Coronary artery (tissue), 2 donors: ENCODE data around the gene UBAC1.
"Not testable (repeated sequence)": the region's sequence is repeated elsewhere in the genome, so short reads cannot be mapped to it uniquely, and the experiment has no call there.

ENCODE experiments used
- DNase-seq: peaks from one replicate; pipeline ENCODE4 v3.0.0-alpha.2; 2017; ENCODE audit warnings: low spot score
- H3K27ac ChIP-seq, 2 donors: fragments of 200-600 bp; sonication (generic); one replicate each; pipeline ENCODE4 v1.5.1; 2016 to 2019
- H3K4me3 ChIP-seq: fragments of 200-600 bp; sonication (generic); 2 replicates; pipeline ENCODE4 v1.5.1; 2016; ENCODE audit warnings: mild to moderate bottlenecking, moderate library complexity
- TF ChIP-seq, protein P1 (sequence below): fragments of 200-600 bp; sonication (generic); IDR thresholded peaks from one replicate; pipeline ENCODE4 v1.5.1; 2019; ENCODE audit warnings: antibody characterized with exemption

UBAC1 gene

DNA sequence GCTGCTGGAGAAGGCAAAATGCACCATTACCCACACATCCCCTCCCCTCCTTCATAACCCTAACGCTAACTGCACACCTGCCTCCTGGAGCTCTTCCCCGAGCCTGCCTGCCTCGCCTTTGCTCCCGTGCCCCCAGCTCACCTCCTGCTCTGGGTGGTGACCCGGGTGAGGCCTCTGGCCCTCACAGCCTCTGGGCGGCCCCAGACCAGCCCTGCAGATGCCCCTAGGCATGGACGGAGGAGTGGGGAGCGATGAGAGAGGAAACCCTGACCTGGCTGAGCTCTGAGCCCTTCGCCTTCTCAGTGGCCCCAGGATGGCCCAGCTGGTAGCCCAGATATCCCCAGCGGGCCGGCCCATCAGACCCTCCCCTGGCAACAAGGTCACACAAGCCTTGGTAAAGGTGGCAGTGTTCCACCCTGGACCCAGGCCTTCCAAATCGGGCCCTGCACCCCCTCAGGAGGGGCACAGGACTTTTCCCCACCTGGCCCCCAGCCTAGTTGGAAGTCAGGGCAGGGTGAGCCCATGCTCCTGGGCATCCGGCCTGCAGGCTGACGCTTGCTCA lies 39.3 kb downstream of the UBAC1 start:
- Histone ChIP-seq H3K4me3 (no peak overlapping the region), H3K27ac (no peak overlapping the region)
- no peak for DNase-seq
- TF ChIP-seq, protein P1, sequence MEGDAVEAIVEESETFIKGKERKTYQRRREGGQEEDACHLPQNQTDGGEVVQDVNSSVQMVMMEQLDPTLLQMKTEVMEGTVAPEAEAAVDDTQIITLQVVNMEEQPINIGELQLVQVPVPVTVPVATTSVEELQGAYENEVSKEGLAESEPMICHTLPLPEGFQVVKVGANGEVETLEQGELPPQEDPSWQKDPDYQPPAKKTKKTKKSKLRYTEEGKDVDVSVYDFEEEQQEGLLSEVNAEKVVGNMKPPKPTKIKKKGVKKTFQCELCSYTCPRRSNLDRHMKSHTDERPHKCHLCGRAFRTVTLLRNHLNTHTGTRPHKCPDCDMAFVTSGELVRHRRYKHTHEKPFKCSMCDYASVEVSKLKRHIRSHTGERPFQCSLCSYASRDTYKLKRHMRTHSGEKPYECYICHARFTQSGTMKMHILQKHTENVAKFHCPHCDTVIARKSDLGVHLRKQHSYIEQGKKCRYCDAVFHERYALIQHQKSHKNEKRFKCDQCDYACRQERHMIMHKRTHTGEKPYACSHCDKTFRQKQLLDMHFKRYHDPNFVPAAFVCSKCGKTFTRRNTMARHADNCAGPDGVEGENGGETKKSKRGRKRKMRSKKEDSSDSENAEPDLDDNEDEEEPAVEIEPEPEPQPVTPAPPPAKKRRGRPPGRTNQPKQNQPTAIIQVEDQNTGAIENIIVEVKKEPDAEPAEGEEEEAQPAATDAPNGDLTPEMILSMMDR: no peak

DNA sequence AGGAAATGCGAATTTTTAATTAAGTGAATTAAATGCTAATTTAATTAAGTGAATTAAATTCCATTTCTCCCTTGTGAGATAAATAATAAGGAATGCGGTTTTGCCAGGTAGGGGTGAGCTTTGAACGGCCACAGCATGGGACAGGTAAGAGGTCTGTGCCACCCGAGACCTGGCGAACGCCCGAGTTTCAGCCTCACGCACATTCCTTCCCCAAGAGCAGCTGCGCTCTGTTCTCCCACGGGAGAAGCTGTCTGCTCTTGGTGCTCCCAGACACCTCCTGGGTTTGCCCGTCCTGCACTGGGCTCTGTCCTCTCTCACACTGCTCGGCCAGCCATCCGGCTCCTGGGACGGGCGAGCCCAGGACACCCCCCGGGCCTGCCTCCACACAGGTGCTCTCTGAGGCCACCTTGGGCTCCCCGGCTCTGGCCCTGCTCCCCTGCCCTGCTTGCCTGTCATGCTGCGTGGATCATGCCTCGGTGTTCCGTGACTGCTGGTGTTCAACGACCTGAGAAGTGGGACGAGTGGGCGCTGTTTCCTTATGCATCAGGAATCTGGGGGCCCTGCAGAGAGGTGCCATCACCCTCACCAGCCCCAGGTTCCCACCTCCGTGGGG lies 40.1 kb downstream of the UBAC1 start:
- H3K27ac ChIP-seq: no peak overlapping the region
- H3K4me3 ChIP-seq: no peak overlapping the region
- no peak for DNase-seq
- TF ChIP-seq, protein P1: no peak

DNA sequence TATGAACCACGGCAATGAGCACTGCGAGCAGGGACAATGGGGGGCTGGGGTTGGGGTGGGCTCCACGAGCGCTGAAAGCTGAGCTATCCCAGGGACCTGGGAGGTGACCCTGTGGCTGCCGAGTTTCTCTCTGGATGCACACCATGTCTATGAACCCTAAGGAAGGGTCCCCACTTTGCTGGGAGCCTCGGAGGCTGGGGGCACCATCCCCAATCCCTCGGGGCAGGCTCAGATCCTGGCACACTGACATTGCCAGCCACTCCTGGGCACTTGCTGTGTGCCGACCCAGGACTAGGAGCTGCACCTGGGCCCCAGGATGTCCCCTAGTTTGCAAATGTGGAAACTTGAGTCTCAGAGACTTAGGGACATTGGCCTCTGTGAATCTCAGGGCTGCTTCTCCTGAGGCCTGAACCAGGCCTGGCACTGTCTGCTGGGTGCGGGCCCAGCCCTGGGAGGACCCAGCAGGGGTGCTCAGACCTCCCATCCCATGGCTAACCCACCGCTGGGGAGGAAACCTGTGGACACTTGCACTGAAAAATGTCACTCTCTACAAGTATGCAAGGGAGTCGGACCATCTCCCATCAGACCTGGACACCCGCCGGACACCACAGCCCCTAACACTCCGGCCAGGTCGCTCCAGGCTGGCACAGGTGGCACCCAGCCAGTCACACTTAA lies 40.8 kb downstream of the UBAC1 start:
- no peak for DNase-seq

GRCh38 chr9:135919318-135919890 lies 41.8 kb downstream of the UBAC1 start:
- Histone ChIP-seq H3K4me3 (no peak overlapping the region), H3K27ac (no peak overlapping the region)
- TF ChIP-seq, protein P1: no peak
- no peak for DNase-seq

More for the DNA sequence above, 40.8 kb downstream of the UBAC1 start:
- TF ChIP-seq, protein P1: no peak
- no peak overlapping the region for H3K4me3 ChIP-seq
- H3K27ac ChIP-seq: no peak overlapping the region

- DNase-seq, H3K27ac ChIP-seq, H3K4me3 ChIP-seq: not testable (repeated sequence)
Observed at GRCh38 chr9:135916227-135916626, 44.9 kb downstream of the UBAC1 start.

GRCh38 chr9:135914921-135915320 lies 46.3 kb downstream of the UBAC1 start:
- Histone ChIP-seq H3K27ac (no peak overlapping the region), H3K4me3 (no peak overlapping the region)
- DNase-seq: no peak
- TF ChIP-seq, protein P1: no peak

- DNase-seq, H3K4me3 ChIP-seq: not testable (repeated sequence)
Observed at GRCh38 chr9:135911233-135911632, 49.9 kb downstream of the UBAC1 start.

GRCh38 chr9:135910757-135911156 lies 50.4 kb downstream of the UBAC1 start:
- no peak overlapping the region for H3K27ac ChIP-seq
- TF ChIP-seq, protein P1: no peak
- no peak overlapping the region for H3K4me3 ChIP-seq
- DNase-seq: no peak

More at GRCh38 chr9:135911233-135911632, 49.9 kb downstream of the UBAC1 start:
- not testable (repeated sequence) for H3K27ac ChIP-seq
